HFF-Myc (cell line): Measurements from ENCODE around the gene ADD3.

Experiments used
- DNase-seq: peaks from one replicate; pipeline ENCODE4 v3.0.0-alpha.2; 2011; ENCODE audit warnings: low read depth; ENCODE audit errors: extremely low read depth
- H3K4me3 ChIP-seq: replicated peaks from 2 replicates; pipeline ENCODE4 v1.5.1; 2011; ENCODE audit warnings: low read depth, mild to moderate bottlenecking, control low read depth, low read length
- TF ChIP-seq, protein P1 (sequence below): IDR thresholded peaks from 2 replicates; pipeline ENCODE4 v1.5.1; 2012; ENCODE audit warnings: mild to moderate bottlenecking, low read depth, low read length, control low read depth; ENCODE audit errors: missing control alignments

Gene ADD3

DNA sequence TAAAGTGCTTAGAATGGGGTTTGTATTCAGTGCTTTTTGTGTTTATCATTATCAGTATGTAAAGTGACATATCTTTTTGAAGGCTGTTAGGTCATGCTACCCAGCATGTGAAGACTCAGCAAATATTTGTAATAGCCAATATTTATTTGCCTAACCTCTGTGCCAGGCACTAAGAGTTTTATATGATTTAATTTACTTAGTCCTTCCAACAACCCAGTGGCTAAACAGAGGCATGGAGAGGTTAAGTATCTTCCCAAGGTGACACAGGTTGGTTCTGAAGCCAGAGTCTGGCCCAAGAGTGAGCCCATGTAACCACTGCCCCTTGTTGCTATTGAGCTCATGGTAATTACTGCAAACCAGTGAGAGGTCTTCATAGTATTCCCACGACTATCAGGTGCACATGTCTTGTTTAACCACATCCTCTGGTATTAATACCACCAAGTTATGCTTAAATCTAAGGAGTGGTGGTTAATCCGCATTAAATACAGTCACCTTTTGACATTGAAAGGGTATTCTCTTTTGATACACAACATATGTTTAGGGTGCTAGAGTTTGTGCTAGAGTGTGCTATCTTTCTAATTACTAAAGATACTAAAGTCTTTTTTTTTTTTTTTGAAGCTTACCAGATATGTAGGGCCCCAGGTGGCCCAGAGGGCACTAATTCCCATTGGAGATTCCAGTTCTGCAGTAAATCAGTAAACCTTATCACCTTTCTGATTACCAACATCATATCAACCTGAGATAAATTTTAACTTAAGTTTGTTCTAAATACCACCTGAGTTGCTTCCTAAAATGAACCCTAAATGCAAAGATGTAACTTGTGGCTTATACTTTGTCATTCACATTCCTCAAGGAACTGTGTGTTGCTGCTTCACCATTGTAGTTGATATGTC, 2.9 kb downstream of the ADD3 start:
- no peak for DNase-seq
- TF ChIP-seq, protein P1, sequence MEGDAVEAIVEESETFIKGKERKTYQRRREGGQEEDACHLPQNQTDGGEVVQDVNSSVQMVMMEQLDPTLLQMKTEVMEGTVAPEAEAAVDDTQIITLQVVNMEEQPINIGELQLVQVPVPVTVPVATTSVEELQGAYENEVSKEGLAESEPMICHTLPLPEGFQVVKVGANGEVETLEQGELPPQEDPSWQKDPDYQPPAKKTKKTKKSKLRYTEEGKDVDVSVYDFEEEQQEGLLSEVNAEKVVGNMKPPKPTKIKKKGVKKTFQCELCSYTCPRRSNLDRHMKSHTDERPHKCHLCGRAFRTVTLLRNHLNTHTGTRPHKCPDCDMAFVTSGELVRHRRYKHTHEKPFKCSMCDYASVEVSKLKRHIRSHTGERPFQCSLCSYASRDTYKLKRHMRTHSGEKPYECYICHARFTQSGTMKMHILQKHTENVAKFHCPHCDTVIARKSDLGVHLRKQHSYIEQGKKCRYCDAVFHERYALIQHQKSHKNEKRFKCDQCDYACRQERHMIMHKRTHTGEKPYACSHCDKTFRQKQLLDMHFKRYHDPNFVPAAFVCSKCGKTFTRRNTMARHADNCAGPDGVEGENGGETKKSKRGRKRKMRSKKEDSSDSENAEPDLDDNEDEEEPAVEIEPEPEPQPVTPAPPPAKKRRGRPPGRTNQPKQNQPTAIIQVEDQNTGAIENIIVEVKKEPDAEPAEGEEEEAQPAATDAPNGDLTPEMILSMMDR: no peak
- no peak overlapping the region for H3K4me3 ChIP-seq

DNA sequence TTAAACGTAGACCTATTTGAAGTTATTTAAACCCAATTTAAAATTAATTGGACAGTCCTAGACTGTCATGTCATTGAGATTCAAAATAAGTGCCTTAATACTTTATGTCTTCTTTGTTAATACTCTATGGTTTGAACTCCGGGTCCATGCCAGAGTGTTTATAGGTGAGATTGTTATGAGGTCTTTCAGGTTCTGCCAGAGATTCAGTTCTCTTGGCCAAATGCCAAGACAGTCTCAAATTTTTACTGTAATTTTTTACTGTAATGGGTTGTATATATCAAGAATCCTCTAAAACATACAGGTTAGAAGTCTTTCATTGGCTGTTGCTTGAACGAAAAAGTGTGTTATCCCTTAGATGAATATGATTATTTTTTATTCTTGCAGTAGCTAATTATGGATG, 3.9 kb downstream of the ADD3 start:
- no peak for DNase-seq
- TF ChIP-seq, protein P1: no peak
- no peak overlapping the region for H3K4me3 ChIP-seq

DNA sequence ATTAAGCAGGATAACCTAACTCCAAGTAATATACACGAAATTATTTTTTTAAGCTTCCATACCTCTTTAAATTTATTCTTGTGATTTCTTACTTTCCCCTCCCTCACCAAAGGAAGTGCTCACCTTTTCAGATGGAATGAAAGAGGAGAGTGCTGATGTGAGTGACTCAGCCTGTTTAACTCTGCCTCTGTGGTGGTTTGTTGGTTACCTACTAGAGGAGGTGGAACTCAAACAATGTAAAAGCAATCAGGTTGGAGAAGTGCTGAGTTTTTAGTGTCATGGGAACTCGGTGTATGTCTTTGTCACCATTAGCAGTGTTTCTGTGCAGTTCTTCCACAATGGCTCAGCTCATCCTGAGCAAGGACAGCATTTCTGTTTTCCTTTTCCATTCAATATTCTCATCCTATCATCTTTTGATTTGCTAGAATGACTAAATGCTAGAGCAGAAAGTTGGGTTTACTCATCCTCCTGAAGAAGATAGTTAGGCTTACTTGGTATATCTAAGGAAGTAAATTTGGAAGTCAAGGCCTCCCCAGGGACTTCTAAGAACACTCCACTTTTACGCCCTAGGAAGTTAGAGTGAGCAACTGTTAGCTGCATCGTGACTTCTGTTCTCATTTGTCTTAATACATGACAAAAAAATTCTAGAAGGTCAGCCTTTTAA, 6.0 kb downstream of the ADD3 start:
- TF ChIP-seq, protein P1: no peak
- no peak overlapping the region for H3K4me3 ChIP-seq
- no peak for DNase-seq

DNA sequence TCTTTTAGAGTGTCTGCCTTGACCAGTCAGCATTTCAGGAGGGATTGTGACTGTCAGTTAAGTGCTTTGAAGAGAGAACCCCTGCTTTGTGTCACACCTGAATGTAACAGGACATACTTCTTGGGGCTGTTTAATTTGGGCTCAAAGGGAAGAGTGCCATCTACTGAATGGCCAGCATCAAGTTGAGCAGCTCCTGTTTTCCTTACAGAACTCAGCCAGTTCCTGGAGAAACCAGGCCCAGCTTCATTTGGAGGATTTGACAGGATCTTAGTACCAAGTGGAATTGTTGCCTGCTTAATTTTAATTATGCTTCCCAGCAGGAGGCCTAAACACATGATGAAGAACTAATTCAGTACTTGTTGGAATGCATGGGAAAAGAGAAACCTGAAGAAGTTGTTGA, 8.3 kb downstream of the ADD3 start:
- TF ChIP-seq, protein P1: peak; percentile 26
- H3K4me3 ChIP-seq: no peak overlapping the region
- no peak for DNase-seq

DNA sequence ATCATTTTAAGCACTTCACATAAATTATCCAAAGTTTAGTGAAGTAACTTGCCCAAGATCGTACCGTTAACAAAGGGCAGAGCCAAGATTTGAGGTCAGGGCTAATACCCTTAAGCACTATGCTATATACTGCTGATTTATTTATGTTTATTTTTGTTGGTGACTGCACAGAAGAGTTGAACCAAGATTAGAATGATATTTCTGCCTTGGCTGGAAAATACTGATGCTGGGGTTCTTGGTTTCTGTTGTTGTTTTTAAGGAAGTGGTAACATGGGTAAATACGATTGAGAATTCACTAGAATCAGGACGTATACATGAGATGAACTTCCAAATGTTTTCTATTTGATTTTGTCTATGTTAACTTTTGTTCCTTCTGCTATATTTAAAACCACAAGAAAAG, 9.3 kb downstream of the ADD3 start:
- DNase-seq: no peak
- no peak overlapping the region for H3K4me3 ChIP-seq
- TF ChIP-seq, protein P1: no peak

DNA sequence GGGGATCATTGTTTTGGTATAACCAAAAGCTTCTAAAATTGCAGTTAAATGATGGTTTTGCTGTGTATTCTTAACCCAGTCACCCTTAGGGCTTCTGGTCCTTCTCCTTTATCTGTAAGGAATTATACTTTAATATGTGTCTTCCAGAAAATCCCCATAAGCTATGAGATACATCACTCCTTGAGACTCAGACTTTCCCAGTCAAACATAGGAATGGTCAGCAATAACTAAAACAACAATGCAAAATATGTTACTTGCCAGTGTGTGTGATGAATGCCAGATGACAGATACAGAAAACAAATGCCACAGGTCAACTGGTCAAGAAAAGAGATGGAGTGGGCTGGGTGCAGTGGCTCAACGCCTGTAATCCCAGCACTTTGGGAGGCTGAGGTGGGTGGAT, 10.1 kb downstream of the ADD3 start:
- TF ChIP-seq, protein P1: no peak
- no peak for DNase-seq

DNA sequence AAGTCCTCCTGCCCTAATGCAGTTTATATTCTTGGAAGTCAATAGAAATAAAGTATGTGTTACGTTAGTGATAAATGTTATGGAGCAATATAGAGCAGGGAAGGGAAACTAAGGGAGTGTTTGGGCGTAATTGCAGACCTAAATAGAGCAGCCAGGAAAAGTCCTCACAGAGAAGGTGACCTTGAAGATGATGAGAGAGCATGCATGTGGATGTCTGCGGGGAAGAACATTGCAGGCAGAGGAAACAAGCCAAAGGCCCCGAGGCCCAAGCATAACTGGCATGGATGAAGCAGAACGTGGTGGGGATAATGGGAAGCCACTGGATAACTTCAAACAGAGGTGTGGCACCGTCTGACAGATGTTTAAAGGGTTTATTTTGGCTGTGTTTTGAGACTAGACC, 12.5 kb downstream of the ADD3 start:
- no peak overlapping the region for H3K4me3 ChIP-seq
- no peak for DNase-seq
- TF ChIP-seq, protein P1: no peak

More for the DNA sequence above, 10.1 kb downstream of the ADD3 start:
- H3K4me3 ChIP-seq: no peak overlapping the region
